HEK293T (cell line): ENCODE results near the gene SFR1.
A peak's percentile ranks its signal among the peaks of the same experiment; 100 is the strongest.

Experiments used
- CTCF ChIA-PET: fragments of 350-600 bp; formaldehyde crosslinking; extraction: SDS; loops from one replicate; lab custom pipeline; 2021; ENCODE audit warnings: antibody characterized with exemption, inconsistent platforms; lab: Yijun Ruan, JAX
- POLR2A ChIA-PET: fragments of 350-600 bp; formaldehyde crosslinking; extraction: SDS; loops from one replicate; lab custom pipeline; 2020; ENCODE audit warnings: antibody characterized with exemption, inconsistent platforms; lab: Yijun Ruan, JAX
- DNase-seq: peaks from one replicate; pipeline ENCODE4 v3.0.0; 2012; ENCODE audit warnings: mixed read lengths; ENCODE audit errors: extremely low spot score
- ARNT ChIP-seq: fragments of 450-650 bp; IDR thresholded peaks from 2 replicates; pipeline ENCODE4 v1.6.1; 2017; ENCODE audit warnings: mild to moderate bottlenecking
- BHLHE40 ChIP-seq: fragments of 450-650 bp; IDR thresholded peaks from 2 replicates; pipeline ENCODE4 v1.6.1; 2016; ENCODE audit warnings: mild to moderate bottlenecking, moderate library complexity, borderline replicate concordance
- CTBP1 ChIP-seq: fragments of 450-650 bp; IDR thresholded peaks from 2 replicates; pipeline ENCODE4 v1.6.1; 2016; ENCODE audit warnings: borderline replicate concordance
- ELF4 ChIP-seq: fragments of 450-650 bp; IDR thresholded peaks from 2 replicates; pipeline ENCODE4 v1.6.1; 2017; ENCODE audit warnings: antibody characterized with exemption
- FOXA1 ChIP-seq: fragments of 450-650 bp; IDR thresholded peaks from 2 replicates; pipeline ENCODE4 v1.6.1; 2016; ENCODE audit warnings: mild to moderate bottlenecking
- FOXK2 ChIP-seq: fragments of 450-650 bp; IDR thresholded peaks from 2 replicates; pipeline ENCODE4 v1.6.1; 2016; ENCODE audit warnings: mild to moderate bottlenecking
- FOXM1 ChIP-seq: fragments of 450-650 bp; IDR thresholded peaks from 2 replicates; pipeline ENCODE4 v1.6.1; 2017; ENCODE audit warnings: mild to moderate bottlenecking, borderline replicate concordance
- HDGF ChIP-seq: fragments of 450-650 bp; IDR thresholded peaks from 2 replicates; pipeline ENCODE4 v1.6.1; 2017; ENCODE audit warnings: antibody characterized with exemption, borderline replicate concordance
- L3MBTL2 ChIP-seq: fragments of 450-650 bp; conservative IDR thresholded peaks from 2 replicates; pipeline ENCODE4 v1.6.1; 2016; ENCODE audit warnings: mild to moderate bottlenecking
- LEF1 ChIP-seq: fragments of 450-650 bp; IDR thresholded peaks from 2 replicates; pipeline ENCODE4 v1.6.1; 2017; ENCODE audit warnings: mild to moderate bottlenecking, borderline replicate concordance
- NFRKB ChIP-seq: fragments of 450-650 bp; IDR thresholded peaks from 2 replicates; pipeline ENCODE4 v1.6.1; 2016; ENCODE audit warnings: mild to moderate bottlenecking, moderate library complexity
- SP1 ChIP-seq: fragments of 450-650 bp; IDR thresholded peaks from 2 replicates; pipeline ENCODE4 v1.6.1; 2017
- SUZ12 ChIP-seq: fragments of 450-650 bp; IDR thresholded peaks from 2 replicates; pipeline ENCODE4 v1.6.1; 2016; ENCODE audit warnings: mild to moderate bottlenecking
- TARDBP ChIP-seq: fragments of 450-650 bp; IDR thresholded peaks from 2 replicates; pipeline ENCODE4 v1.6.1; 2016
- ZNF384 ChIP-seq: fragments of 450-650 bp; IDR thresholded peaks from 2 replicates; pipeline ENCODE4 v1.6.1; 2016
- TF ChIP-seq, protein P1 (sequence below): fragments of 450-650 bp; IDR thresholded peaks from 2 replicates; pipeline ENCODE4 v1.6.1; 2016

Gene SFR1

DNA sequence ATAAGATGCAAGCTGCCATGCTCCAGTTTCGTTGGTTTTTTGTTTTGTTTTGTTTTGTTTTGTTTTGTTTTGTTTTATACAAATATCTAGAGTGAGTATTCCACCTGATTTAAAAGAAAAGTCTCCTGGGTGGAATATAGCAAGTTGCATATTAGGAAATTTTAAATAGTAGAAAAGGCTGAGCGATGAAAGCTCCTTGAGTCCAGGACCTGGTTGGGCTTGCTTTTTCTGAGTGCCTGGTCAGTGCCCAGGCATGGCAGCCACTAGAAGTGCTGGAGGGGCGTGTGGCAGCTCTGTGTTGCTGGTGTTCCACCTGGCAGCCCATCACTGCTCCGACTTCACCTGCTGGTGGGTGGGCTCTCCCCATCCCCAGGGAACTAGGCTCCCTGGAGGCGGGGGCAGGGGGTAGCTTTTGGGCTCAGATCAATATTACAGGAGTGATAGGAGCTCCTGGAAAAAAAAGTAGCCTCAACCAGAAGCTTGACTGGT lies 44.3 kb upstream of the SFR1 start:
- DNase-seq: no peak
- CTCF ChIA-PET: interaction anchor here (0.6 kb wide), 1 partner anchor 325 kb away, joined by 4 read pairs; no protein-coding TSS in a partner anchor
- TF ChIP-seq HDGF (no peak), ARNT (no peak), FOXK2 (no peak), L3MBTL2 (no peak), ZNF384 (no peak), CTBP1 (no peak), SUZ12 (no peak), SP1 (no peak)
- TF ChIP-seq, protein P1, sequence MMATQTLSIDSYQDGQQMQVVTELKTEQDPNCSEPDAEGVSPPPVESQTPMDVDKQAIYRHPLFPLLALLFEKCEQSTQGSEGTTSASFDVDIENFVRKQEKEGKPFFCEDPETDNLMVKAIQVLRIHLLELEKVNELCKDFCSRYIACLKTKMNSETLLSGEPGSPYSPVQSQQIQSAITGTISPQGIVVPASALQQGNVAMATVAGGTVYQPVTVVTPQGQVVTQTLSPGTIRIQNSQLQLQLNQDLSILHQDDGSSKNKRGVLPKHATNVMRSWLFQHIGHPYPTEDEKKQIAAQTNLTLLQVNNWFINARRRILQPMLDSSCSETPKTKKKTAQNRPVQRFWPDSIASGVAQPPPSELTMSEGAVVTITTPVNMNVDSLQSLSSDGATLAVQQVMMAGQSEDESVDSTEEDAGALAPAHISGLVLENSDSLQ: no peak
- POLR2A ChIA-PET: interaction anchor here (1.3 kb wide), 1 partner anchor 44 kb away, joined by 4 read pairs; the partner anchor contains the start of gene SFR1

DNA sequence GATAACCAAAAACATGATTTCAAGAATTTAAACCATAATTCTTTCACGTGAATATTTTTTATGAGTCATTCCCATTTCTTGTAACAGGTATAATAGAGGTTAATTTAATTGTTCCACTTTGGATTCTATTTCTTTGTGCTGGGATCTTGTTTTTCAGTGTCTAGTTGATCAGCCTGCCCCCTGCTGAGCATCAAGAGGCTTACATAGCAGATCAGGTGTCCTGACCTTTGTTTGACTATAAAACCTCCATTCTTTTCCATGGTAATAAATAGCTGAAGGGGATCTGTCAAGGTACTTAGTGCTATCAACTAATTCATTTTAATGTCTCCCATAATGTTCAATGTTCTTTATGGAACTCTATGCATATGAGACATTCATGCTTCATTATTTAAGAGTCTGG lies 41.2 kb upstream of the SFR1 start:
- TF ChIP-seq, protein P1: peak; percentile 78
- no peak for TF ChIP-seq ARNT
- ChIA-PET CTCF (interaction anchor here (1.2 kb wide), 1 partner anchor 40 kb away, joined by 4 read pairs; no protein-coding TSS in a partner anchor), POLR2A (interaction anchor here (1.3 kb wide), 1 partner anchor 8 kb away, joined by 4 read pairs; no protein-coding TSS in a partner anchor)
- DNase-seq: peak; percentile 55

DNA sequence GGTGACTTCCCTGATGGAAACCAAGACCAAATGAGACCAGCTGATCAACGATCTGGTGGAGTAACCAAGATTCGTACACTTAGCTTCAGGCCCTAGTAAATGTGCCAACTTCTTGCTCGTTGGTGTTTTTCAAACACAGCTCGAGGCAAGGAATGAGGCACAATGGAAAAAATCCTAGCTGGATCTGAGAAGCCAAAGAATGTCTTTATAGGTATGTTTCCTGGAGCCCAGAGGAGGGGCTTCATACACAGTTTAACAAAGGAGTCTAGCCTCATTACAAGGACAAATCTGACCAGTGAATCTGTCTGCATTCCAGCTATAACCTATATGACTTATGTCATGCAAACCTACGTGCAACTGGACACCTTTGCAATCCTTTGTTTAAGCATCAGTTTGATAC lies 40.0 kb upstream of the SFR1 start:
- DNase-seq: no peak
- ChIA-PET POLR2A (interaction anchor here (1.3 kb wide), 1 partner anchor 9 kb away, joined by 4 read pairs; no protein-coding TSS in a partner anchor), CTCF (interaction anchor here (1.3 kb wide), 1 partner anchor 9 kb away, joined by 3 read pairs; no protein-coding TSS in a partner anchor)
- no peak for TF ChIP-seq LEF1
- TF ChIP-seq, protein P1: no peak
- no peak for TF ChIP-seq HDGF
- TF ChIP-seq CTBP1: no peak
- no peak for TF ChIP-seq FOXM1
- no peak for TF ChIP-seq L3MBTL2
- no peak for TF ChIP-seq ZNF384
- TF ChIP-seq ARNT: no peak
- TF ChIP-seq FOXK2: no peak
- no peak for TF ChIP-seq NFRKB
- TF ChIP-seq SP1: no peak
- TF ChIP-seq FOXA1: no peak
- no peak for TF ChIP-seq SUZ12
- no peak for TF ChIP-seq TARDBP
- no peak for TF ChIP-seq ELF4
- no peak for TF ChIP-seq BHLHE40

DNA sequence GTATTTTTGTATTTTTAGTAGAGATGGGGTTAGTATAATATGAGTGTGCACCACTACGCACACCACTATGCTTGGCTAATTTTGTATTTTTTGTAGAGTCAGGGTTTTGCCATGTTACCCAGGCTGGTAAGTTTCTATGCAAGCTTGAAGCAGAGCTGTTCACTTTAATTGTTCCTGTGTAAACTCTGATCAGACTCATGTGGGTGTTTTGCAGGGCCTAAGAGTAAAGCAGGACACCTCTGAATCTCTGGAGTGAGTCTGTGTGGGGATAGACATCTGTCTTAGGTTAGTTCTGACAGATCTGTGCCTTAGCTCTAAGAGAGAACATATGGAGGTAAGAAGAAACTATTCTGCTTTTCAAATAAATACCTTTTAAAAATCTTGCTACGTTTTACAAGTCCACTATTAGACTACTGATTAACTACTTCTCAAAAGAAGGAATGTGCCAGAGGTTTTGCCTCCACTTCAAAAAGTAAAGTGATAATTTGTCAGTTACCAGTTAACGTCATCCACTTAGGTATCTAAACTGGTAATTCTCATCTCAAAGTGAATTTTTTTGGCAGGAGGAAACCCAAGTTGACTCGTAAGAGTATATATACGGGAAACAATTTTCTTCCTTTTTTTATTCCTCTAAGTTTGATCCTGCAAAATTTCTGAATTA lies 37.4 kb upstream of the SFR1 start:
- ChIA-PET CTCF (no interaction called here), POLR2A (no interaction called here)
- DNase-seq: no peak
- no peak for TF ChIP-seq SUZ12
- no peak for TF ChIP-seq CTBP1
- TF ChIP-seq, protein P1: no peak
- no peak for TF ChIP-seq SP1
- TF ChIP-seq TARDBP: no peak
- TF ChIP-seq HDGF: no peak
- TF ChIP-seq ELF4: no peak
- no peak for TF ChIP-seq LEF1
- TF ChIP-seq FOXK2: no peak
- no peak for TF ChIP-seq NFRKB

DNA sequence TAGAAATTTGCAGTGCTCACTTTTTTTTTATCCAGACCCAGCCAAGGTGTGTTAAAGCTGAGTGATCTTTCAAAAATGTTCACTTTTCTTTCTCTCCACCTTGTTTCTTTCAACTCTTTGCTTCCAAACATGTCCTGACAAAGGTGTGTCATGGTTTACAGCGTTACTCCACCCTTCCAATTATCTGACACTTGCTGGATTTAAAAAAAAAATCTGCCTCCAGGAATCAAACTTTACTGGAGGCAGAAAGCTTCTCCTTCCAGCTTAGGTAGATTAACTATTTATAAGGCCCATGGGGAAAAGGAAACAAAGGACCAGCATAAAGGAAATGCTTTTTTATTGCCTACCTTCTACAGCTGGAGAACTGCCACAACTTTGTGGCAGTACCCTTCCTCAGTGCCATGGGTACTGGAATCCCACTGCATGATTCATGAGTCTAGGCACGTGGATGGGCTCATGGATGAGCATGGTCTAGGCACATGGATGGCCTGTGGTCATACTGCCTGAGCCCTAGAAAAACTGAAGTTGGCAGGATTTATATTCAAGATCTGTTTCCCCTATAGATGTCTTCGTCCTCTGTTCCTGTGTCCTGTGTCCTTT lies 36.1 kb upstream of the SFR1 start, which contains the start of gene COL17A1:
TSS of gene COL17A1 (minus strand) at position 80 of the 600 bp plus-strand sequence. CDS start 5,207 bp downstream, outside the sequence.
- DNase-seq: no peak
- ChIA-PET POLR2A (no interaction called here), CTCF (no interaction called here)
- no peak for TF ChIP-seq SUZ12
- TF ChIP-seq LEF1: no peak
- no peak for TF ChIP-seq BHLHE40
- TF ChIP-seq ZNF384: no peak
- no peak for TF ChIP-seq CTBP1
- TF ChIP-seq, protein P1: no peak
- no peak for TF ChIP-seq ARNT
- no peak for TF ChIP-seq FOXA1
